ENCODE results near the gene GPSM1. TPM values are rescaled to one million over a fixed set of nuclear protein-coding genes. Genes with fewer than 3 reads are reported as not detected.

Gene GPSM1
- total and polyA plus RNA-seq, 9 of the 15 experiments (the other 6 are each of a cell fraction or from before 2014, with no cell fraction given) = 0.04 to 14.2 (median 3.1) TPM

DNA sequence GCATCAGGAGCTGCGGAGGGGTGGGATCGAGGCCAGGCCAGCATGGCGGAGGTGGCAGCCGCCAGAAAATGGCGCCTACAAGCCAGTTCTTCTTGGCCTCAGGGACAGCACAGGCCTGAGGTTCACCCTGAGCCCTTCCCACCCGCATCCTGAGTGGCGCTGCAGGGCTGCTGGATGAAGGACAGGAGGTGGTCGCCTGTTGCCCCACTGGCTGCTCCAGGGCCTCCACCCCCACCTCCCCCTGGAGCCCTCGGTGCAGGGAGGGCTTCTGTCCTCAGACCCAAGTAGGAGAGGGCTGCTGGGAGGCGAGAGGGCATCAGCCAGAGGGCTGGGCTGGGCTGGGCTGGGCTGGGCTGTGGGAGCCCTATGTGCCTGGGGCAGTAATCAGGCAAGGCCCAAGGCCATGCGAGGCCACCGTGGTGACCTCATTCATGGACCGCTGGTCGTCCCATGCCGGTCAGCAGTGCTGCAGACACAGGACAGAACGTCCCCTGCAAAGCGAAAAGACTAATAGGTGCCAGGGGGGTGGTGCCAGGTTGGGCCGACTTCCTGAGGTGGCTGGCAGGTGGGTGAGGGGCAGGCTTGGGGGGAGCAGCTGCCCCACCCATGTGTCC is 13.8 kb downstream of the GPSM1 start:
- intact Hi-C loops (cut with micrococcal nuclease) (no loop called here), in situ Hi-C loops (cut with MboI) (loop anchor here (25.0 kb wide), 1 partner anchor 296 kb away; no protein-coding TSS in a partner anchor)
- peaks cover 22% of the 10 kb centered on the region; the same call in 1 of the 3 replicates for H3K36me3 ChIP-seq (ENCODE audit: control insufficient read depth, insufficient read depth, low read length)
- ChIA-PET CTCF (ENCODE audit: low intra/inter-chr PET ratio) (interaction anchor here (1.1 kb wide), 1 partner anchor 60 kb away, joined by 3 read pairs; no protein-coding TSS in a partner anchor), POLR2A (interaction anchor here (0.6 to 1.0 kb wide), 3 partner anchors 19 to 109 kb away, joined by 3 to 4 read pairs (median 3); no protein-coding TSS in a partner anchor)
- H3K4me1 ChIP-seq (replicated peaks in 1 of 2; ENCODE audit: control insufficient read depth in 2 of 2, insufficient read depth in 2 of 2, low read length in 2 of 2) = peaks cover 16 to 96% of the 10 kb centered on the region in 2 experiments
- H3K4me2 ChIP-seq (ENCODE audit: insufficient read depth, low read length) = no peak overlapping the region
- no peaks in the 10 kb centered on the region for H4K20me1 ChIP-seq (replicated peaks; ENCODE audit: control insufficient read depth, insufficient read depth, low read length)
- H3K4me3 ChIP-seq = no peak overlapping the region
- H3K9me1 ChIP-seq (ENCODE audit: control insufficient read depth, insufficient read depth, low read length) = peaks cover 4% of the 10 kb centered on the region
- BruUV-seq (replicated peaks) = no TSS peak
- FAIRE-seq (no peak), ATAC-seq (no peak), DNase-seq (ENCODE audit: extremely low read depth in 1 of 4, low spot score in 3 of 4) (no peak)
- no peaks in the 10 kb centered on the region for H3K27me3 ChIP-seq (ENCODE audit: control insufficient read depth in 2 of 2, insufficient read depth in 2 of 2, low read length in 2 of 2)
- H2AFZ ChIP-seq (ENCODE audit: low read depth, low read length) = no peak overlapping the region
- H3K79me2 ChIP-seq (ENCODE audit: control insufficient read depth, insufficient read depth, low read length) = no peaks in the 10 kb centered on the region
- 61% methylated on average over 16 of the region's 18 CpGs for WGBS (ENCODE audit: insufficient coverage, low coverage, missing lambda C conversion rate)
- H3K9me3 ChIP-seq (replicated peaks; ENCODE audit: control insufficient read depth, insufficient read depth, low read depth, low read length) = no peaks in the 10 kb centered on the region
- no peak overlapping the region for H3K27ac ChIP-seq (ENCODE audit: extremely low read depth, low read depth, low read length)
- no peak overlapping the region; a peak in 1 of 4 replicates for H3K9ac ChIP-seq (ENCODE audit: insufficient read depth in 1 of 2, low read depth in 2 of 2, low read length in 2 of 2)
- TF ChIP-seq ATF3 (IDR thresholded peaks at IDR 0.05) = peak; percentile 42; the same call in 1 of the 2 replicates
- no peak for TF ChIP-seq ATF3 (CRISPR knock-in tag; conservative IDR thresholded peaks at IDR 0.05)
- no peak for TF ChIP-seq PHTF2 (CRISPR knock-in tag; IDR thresholded peaks at IDR 0.05)
- TF ChIP-seq CBX3 (IDR thresholded peaks at IDR 0.05; ENCODE audit: borderline replicate concordance in 1 of 2, low read length in 2 of 2) = peak in 1 of 2 experiments; percentile 18; a peak in 1 of 3 replicates
- peak in 2 of 3 experiments; percentile 14 to 63 for TF ChIP-seq YY1 (IDR thresholded peaks at IDR 0.05; ENCODE audit: borderline replicate concordance in 1 of 3, control insufficient read depth in 1 of 3, extremely low read depth in 1 of 3, insufficient read depth in 3 of 3, insufficient read length in 1 of 3, insufficient replicate concordance in 2 of 3, low read depth in 1 of 3, low read length in 2 of 3)
- TF ChIP-seq, protein P1, sequence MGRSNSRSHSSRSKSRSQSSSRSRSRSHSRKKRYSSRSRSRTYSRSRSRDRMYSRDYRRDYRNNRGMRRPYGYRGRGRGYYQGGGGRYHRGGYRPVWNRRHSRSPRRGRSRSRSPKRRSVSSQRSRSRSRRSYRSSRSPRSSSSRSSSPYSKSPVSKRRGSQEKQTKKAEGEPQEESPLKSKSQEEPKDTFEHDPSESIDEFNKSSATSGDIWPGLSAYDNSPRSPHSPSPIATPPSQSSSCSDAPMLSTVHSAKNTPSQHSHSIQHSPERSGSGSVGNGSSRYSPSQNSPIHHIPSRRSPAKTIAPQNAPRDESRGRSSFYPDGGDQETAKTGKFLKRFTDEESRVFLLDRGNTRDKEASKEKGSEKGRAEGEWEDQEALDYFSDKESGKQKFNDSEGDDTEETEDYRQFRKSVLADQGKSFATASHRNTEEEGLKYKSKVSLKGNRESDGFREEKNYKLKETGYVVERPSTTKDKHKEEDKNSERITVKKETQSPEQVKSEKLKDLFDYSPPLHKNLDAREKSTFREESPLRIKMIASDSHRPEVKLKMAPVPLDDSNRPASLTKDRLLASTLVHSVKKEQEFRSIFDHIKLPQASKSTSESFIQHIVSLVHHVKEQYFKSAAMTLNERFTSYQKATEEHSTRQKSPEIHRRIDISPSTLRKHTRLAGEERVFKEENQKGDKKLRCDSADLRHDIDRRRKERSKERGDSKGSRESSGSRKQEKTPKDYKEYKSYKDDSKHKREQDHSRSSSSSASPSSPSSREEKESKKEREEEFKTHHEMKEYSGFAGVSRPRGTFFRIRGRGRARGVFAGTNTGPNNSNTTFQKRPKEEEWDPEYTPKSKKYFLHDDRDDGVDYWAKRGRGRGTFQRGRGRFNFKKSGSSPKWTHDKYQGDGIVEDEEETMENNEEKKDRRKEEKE (IDR thresholded peaks at IDR 0.05; ENCODE audit: borderline replicate concordance in 1 of 2, control insufficient read depth in 1 of 2, low read depth in 2 of 2, low read length in 1 of 2) = no peak
- TF ChIP-seq, protein P2, sequence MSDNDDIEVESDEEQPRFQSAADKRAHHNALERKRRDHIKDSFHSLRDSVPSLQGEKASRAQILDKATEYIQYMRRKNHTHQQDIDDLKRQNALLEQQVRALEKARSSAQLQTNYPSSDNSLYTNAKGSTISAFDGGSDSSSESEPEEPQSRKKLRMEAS (CRISPR knock-in tag; IDR thresholded peaks at IDR 0.05) = 0 out of 2 replicates have a peak, but pooled peaks have one; percentile 11
- TF ChIP-seq, protein P3, sequence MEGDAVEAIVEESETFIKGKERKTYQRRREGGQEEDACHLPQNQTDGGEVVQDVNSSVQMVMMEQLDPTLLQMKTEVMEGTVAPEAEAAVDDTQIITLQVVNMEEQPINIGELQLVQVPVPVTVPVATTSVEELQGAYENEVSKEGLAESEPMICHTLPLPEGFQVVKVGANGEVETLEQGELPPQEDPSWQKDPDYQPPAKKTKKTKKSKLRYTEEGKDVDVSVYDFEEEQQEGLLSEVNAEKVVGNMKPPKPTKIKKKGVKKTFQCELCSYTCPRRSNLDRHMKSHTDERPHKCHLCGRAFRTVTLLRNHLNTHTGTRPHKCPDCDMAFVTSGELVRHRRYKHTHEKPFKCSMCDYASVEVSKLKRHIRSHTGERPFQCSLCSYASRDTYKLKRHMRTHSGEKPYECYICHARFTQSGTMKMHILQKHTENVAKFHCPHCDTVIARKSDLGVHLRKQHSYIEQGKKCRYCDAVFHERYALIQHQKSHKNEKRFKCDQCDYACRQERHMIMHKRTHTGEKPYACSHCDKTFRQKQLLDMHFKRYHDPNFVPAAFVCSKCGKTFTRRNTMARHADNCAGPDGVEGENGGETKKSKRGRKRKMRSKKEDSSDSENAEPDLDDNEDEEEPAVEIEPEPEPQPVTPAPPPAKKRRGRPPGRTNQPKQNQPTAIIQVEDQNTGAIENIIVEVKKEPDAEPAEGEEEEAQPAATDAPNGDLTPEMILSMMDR (IDR thresholded peaks at IDR 0.05 in 2 of 3, conservative IDR thresholded peaks at IDR 0.05 in 1 of 3; ENCODE audit: insufficient read depth in 2 of 3, low read depth in 1 of 3, low read length in 3 of 3) = peak in 1 of 3 experiments; percentile 29; a peak in 1 of 6 replicates
- TF ChIP-seq ZBTB33 (CRISPR knock-in tag; IDR thresholded peaks at IDR 0.05) = peak; percentile 100

Data from K562 (cell line).